Trophoblast cell (in vitro differentiated cells and primary cell): ENCODE results near the gene SLC6A1.

ENCODE experiments used
- DNase-seq, 2 donors: peaks; one replicate each; pipeline ENCODE4 v3.0.0-alpha.2; 2016
- H2AFZ ChIP-seq: 2 replicates; pipeline ENCODE4 v1.6.1; 2013; ENCODE audit warnings: low read length, moderate library complexity, mild to moderate bottlenecking; ENCODE audit not compliant: insufficient read depth, poor library complexity
- H2AK5ac ChIP-seq: 2 replicates; pipeline ENCODE4 v1.6.1; 2013; ENCODE audit warnings: mild to moderate bottlenecking, low read length
- H2BK120ac ChIP-seq: 2 replicates; pipeline ENCODE4 v1.6.1; 2013; ENCODE audit warnings: low read length, mild to moderate bottlenecking, moderate library complexity; ENCODE audit not compliant: insufficient read depth, poor library complexity
- H2BK12ac ChIP-seq: 2 replicates; pipeline ENCODE4 v1.6.1; 2013; ENCODE audit warnings: mild to moderate bottlenecking, low read length, moderate library complexity
- H2BK5ac ChIP-seq: 2 replicates; pipeline ENCODE4 v1.6.1; 2013; ENCODE audit warnings: low read length, low read depth, moderate library complexity, mild to moderate bottlenecking; ENCODE audit not compliant: poor library complexity
- H3K14ac ChIP-seq: 2 replicates; pipeline ENCODE4 v1.6.1; 2013; ENCODE audit warnings: mild to moderate bottlenecking, low read length
- H3K18ac ChIP-seq: 2 replicates; pipeline ENCODE4 v1.6.1; 2013; ENCODE audit warnings: mild to moderate bottlenecking, low read length
- H3K23ac ChIP-seq: 2 replicates; pipeline ENCODE4 v1.6.1; 2013; ENCODE audit warnings: low read length
- H3K27ac ChIP-seq: 2 replicates; pipeline ENCODE4 v1.5.1; 2013; ENCODE audit warnings: low read depth, mild to moderate bottlenecking, inconsistent platforms, low read length, moderate library complexity
- H3K27me3 ChIP-seq: 2 replicates; pipeline ENCODE4 v1.6.1; 2013; ENCODE audit warnings: inconsistent platforms, mild to moderate bottlenecking, low read length, moderate library complexity; ENCODE audit not compliant: insufficient read depth
- H3K36me3 ChIP-seq, 2 experiments: 1 replicate in 1 of 2; 2 replicates in 1 of 2; pipeline ENCODE4 v1.6.1; 2013; ENCODE audit warnings: low read length in 2 of 2, mild to moderate bottlenecking in 2 of 2, moderate library complexity in 1 of 2; ENCODE audit not compliant: insufficient read depth in 2 of 2, control insufficient read depth in 1 of 2
- H3K4ac ChIP-seq: 2 replicates; pipeline ENCODE4 v1.6.1; 2013; ENCODE audit warnings: low read depth, mild to moderate bottlenecking, low read length, moderate library complexity
- H3K4me1 ChIP-seq, 2 experiments: 1 replicate in 1 of 2; 2 replicates in 1 of 2; pipeline ENCODE4 v1.6.1; 2013; ENCODE audit warnings: low read length in 2 of 2, mild to moderate bottlenecking in 2 of 2, moderate library complexity in 1 of 2; ENCODE audit not compliant: insufficient read depth in 2 of 2, control insufficient read depth in 1 of 2
- H3K4me2 ChIP-seq: 2 replicates; pipeline ENCODE4 v1.6.1; 2013; ENCODE audit warnings: inconsistent platforms, mild to moderate bottlenecking, low read length, moderate library complexity
- H3K4me3 ChIP-seq: 2 replicates; pipeline ENCODE4 v1.5.1; 2013; ENCODE audit warnings: mild to moderate bottlenecking, low read depth, low read length, inconsistent platforms
- H3K79me1 ChIP-seq: one replicate; pipeline ENCODE4 v1.6.1; 2013; ENCODE audit warnings: low read length
- H3K79me2 ChIP-seq: 2 replicates; pipeline ENCODE4 v1.6.1; 2013; ENCODE audit warnings: low read length, mild to moderate bottlenecking; ENCODE audit not compliant: control insufficient read depth, insufficient read depth, poor library complexity
- H3K9ac ChIP-seq: 2 replicates; pipeline ENCODE4 v1.6.1; 2013; ENCODE audit warnings: mild to moderate bottlenecking, low read length
- H3K9me3 ChIP-seq: 2 replicates; pipeline ENCODE4 v1.6.1; 2013; ENCODE audit warnings: low read depth, mild to moderate bottlenecking, control low read depth, inconsistent platforms, low read length; ENCODE audit not compliant: insufficient read depth
- H4K12ac ChIP-seq: 2 replicates; pipeline ENCODE4 v1.6.1; 2013; ENCODE audit warnings: low read depth, mild to moderate bottlenecking, low read length, moderate library complexity
- H4K8ac ChIP-seq: 2 replicates; pipeline ENCODE4 v1.6.1; 2013; ENCODE audit warnings: low read depth, mild to moderate bottlenecking, low read length, moderate library complexity
- H4K91ac ChIP-seq: one replicate; pipeline ENCODE4 v1.6.1; 2013; ENCODE audit warnings: low read depth, mild to moderate bottlenecking, low read length, moderate library complexity
- WGBS: extraction: QIAGEN DNeasy Blood & Tissue Kit; methylation state at CpG from one replicate; pipeline ENCODE4 v1.1.7; 2013; ENCODE audit warnings: missing lambda C conversion rate; ENCODE audit not compliant: insufficient read length, insufficient coverage; ENCODE audit errors: extremely low coverage; 5-methylcytosine and 5-hydroxymethylcytosine counted together

SLC6A1 gene

DNA sequence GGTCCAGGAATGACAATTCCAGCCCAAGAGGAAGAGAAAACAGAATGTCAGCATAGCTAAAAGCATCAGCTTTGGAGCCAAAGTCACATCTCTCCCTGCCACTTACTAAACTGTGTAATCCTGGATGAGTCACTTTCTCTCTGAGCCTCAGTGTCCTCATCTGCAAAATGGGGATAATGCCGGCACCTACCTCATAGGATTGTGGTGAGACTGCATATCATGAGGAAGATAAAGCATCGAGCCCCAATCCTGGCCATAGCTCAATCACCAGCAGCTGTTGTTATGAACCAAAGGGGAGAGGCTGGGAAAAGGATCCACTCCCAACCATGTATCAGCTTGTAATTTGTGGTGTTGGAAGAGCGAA is 9.1 kb downstream of the SLC6A1 start:
- Histone ChIP-seq H2AK5ac (no peak overlapping the region), H3K36me3 (no peaks in the 10 kb centered on the region), H3K27ac (no peak overlapping the region), H3K4ac (no peak overlapping the region), H2BK12ac (no peak overlapping the region), H3K9me3 (no peaks in the 10 kb centered on the region), H3K79me2 (no peaks in the 10 kb centered on the region), H2BK5ac (no peak overlapping the region), H3K14ac (no peak overlapping the region), H2BK120ac (no peak overlapping the region), H3K79me1 (no peaks in the 10 kb centered on the region), H4K8ac (no peak overlapping the region), H3K18ac (no peak overlapping the region), H3K4me3 (no peak overlapping the region), H3K9ac (no peak overlapping the region), H3K4me1 (no peaks in the 10 kb centered on the region), H4K91ac (no peak overlapping the region), H4K12ac (no peak overlapping the region), H3K27me3 (peaks cover 2% of the 10 kb centered on the region), H3K4me2 (no peak overlapping the region), H3K23ac (no peak overlapping the region), H2AFZ (no peak overlapping the region)
- whole genome bisulfite sequencing, result no CpG with 5 or more reads among the region's 3 CpGs
- DNase-seq, result no peak

DNA sequence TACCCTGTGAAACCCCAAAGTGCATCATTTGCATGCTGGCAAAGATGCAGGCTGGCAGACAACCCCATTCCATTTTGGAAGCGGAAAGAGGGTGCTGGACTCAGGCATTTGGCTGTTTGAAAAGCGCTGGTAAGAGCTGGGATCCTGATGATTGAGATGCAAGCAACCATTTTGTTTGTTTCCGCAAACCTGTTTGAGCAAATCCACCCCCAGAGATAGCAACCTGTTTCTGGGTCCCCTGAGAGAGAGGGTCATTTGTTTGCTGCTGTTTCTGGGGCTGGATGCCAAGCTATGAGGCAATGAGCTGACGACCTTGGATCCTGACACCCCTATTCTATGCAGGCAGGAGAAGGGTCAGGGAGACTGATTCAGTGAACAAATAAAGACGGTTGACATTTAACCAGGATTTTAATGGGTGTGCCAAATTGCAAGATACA is 9.8 kb downstream of the SLC6A1 start:
- Histone ChIP-seq H3K18ac (no peak overlapping the region), H3K4me1 (no peaks in the 10 kb centered on the region), H4K12ac (no peak overlapping the region), H3K23ac (no peak overlapping the region), H3K79me1 (no peaks in the 10 kb centered on the region), H2BK5ac (no peak overlapping the region), H2BK12ac (no peak overlapping the region), H4K91ac (no peak overlapping the region), H2BK120ac (no peak overlapping the region), H3K27me3 (peaks cover under 1% of the 10 kb centered on the region), H3K36me3 (no peaks in the 10 kb centered on the region), H3K4me3 (no peak overlapping the region), H3K9ac (no peak overlapping the region), H2AK5ac (no peak overlapping the region), H2AFZ (no peak overlapping the region), H3K79me2 (no peaks in the 10 kb centered on the region), H3K4ac (no peak overlapping the region), H3K9me3 (no peaks in the 10 kb centered on the region), H4K8ac (no peak overlapping the region), H3K14ac (no peak overlapping the region), H3K27ac (no peak overlapping the region), H3K4me2 (no peak overlapping the region)
- no CpG with 5 or more reads among the region's 5 CpGs for WGBS
- no peak for DNase-seq

DNA sequence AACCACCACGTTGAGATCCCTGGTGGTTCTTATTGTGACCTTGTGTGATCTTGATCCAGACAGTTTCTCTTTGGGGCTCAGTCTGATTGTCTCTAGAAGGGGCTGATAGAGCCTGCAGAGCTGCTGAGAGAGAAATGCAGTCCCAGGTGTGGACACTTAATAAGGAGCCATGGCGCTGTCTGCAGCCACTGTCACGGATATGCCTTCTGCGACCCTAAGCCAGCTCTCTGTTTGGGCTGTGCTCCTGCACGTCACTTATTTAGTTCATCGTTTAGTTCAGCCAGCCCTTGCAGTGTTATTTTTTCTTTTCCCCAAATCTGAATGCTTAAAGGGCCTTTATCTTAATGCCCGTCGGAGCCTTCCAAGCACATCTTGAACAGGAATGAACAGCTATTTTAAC is 12.0 kb downstream of the SLC6A1 start:
- Histone ChIP-seq H3K9ac (no peak overlapping the region), H2BK12ac (no peak overlapping the region), H3K9me3 (no peaks in the 10 kb centered on the region), H3K23ac (no peak overlapping the region), H3K4me2 (no peak overlapping the region), H2AFZ (no peak overlapping the region), H2BK5ac (no peak overlapping the region), H4K12ac (no peak overlapping the region), H3K27me3 (no peaks in the 10 kb centered on the region), H4K8ac (no peak overlapping the region), H3K79me1 (no peaks in the 10 kb centered on the region), H3K36me3 (no peaks in the 10 kb centered on the region), H3K14ac (no peak overlapping the region), H3K27ac (no peak overlapping the region), H2AK5ac (no peak overlapping the region), H3K4me1 (no peaks in the 10 kb centered on the region), H2BK120ac (no peak overlapping the region), H3K79me2 (no peaks in the 10 kb centered on the region), H4K91ac (no peak overlapping the region), H3K18ac (no peak overlapping the region), H3K4me3 (no peak overlapping the region), H3K4ac (no peak overlapping the region)
- DNase-seq, result no peak
- no CpG with 5 or more reads among the region's 8 CpGs for WGBS

DNA sequence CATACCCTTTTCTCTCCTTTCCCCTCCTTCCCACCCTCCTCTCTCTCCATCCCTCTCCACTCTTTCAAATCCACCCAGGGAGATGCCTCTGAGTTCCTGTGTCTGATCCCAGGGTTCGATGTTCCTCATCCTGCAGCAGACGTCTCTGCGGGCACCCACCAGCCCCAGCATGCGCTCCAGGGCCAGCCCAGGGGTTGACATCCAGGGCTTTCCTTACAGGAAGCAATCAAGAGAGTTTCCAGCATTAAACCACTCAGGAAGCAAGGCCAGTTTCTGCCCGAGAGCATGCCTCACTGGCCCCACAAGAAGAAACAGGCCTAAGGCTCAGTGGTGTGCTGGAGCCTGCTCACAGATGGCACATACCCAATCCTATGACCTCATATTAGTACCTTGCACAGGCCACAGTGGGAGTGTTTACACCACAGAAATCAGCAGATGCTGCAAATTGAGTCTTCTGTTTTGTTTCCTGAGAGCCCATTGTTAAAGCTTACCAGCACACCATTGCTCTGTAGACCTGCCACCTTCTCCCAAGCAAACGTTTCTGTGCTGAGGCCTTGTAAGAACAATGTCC is 13.2 kb downstream of the SLC6A1 start:
- Histone ChIP-seq H3K79me2 (no peaks in the 10 kb centered on the region), H3K27ac (no peak overlapping the region), H2BK5ac (no peak overlapping the region), H4K8ac (no peak overlapping the region), H3K27me3 (no peaks in the 10 kb centered on the region), H4K12ac (no peak overlapping the region), H2AK5ac (no peak overlapping the region), H3K9me3 (no peaks in the 10 kb centered on the region), H3K18ac (no peak overlapping the region), H2BK120ac (no peak overlapping the region), H3K4ac (no peak overlapping the region), H4K91ac (no peak overlapping the region), H3K4me2 (no peak overlapping the region), H3K36me3 (no peaks in the 10 kb centered on the region), H3K23ac (no peak overlapping the region), H3K9ac (no peak overlapping the region), H3K79me1 (no peaks in the 10 kb centered on the region), H2BK12ac (no peak overlapping the region), H2AFZ (no peak overlapping the region), H3K4me1 (no peaks in the 10 kb centered on the region), H3K4me3 (no peak overlapping the region), H3K14ac (no peak overlapping the region)
- no peak for DNase-seq
- WGBS, result no CpG with 5 or more reads among the region's 6 CpGs
